Progenitor cell of endocrine pancreas (in vitro differentiated cells): ENCODE measurements around the gene ZER1. TPM values are rescaled to one million over a fixed set of nuclear protein-coding genes. Genes with fewer than 3 reads are reported as not detected.
A peak's percentile ranks its signal among the peaks of the same experiment; 100 is the strongest.
"Not testable (repeated sequence)": the region's sequence is repeated elsewhere in the genome, so short reads cannot be mapped to it uniquely, and the experiment has no call there.

ENCODE experiments used
- DNase-seq: peaks from one replicate; pipeline ENCODE4 v3.0.0; 2021; ENCODE audit warnings: low spot score; ENCODE audit not compliant: unreplicated experiment
- H3K27ac Mint-ChIP-seq: 2 replicates; pipeline ENCODE4 v1.8.0; 2021; ENCODE audit warnings: mild to moderate bottlenecking, moderate library complexity, mixed read lengths
- H3K27me3 Mint-ChIP-seq: 2 replicates; pipeline ENCODE4 v1.8.0; 2021; ENCODE audit warnings: mixed read lengths
- H3K36me3 Mint-ChIP-seq: 2 replicates; pipeline ENCODE4 v1.8.0; 2022; ENCODE audit warnings: mixed read lengths; ENCODE audit not compliant: insufficient read depth
- H3K4me1 Mint-ChIP-seq: 2 replicates; pipeline ENCODE4 v1.8.0; 2021; ENCODE audit warnings: low read depth, mixed read lengths
- H3K4me3 Mint-ChIP-seq: 2 replicates; pipeline ENCODE4 v1.8.0; 2021; ENCODE audit warnings: low read depth, mild to moderate bottlenecking, moderate library complexity, mixed read lengths
- H3K9me3 Mint-ChIP-seq: 2 replicates; pipeline ENCODE4 v1.8.0; 2021; ENCODE audit warnings: low read depth, mixed read lengths
- total RNA-seq: library from RNA; stranded (reverse); gene quantifications from 2 replicates; pipeline ENCODE4 v1.2.1, GENCODE V29; 2021
- TF ChIP-seq, protein P1 (sequence below): fragments of 200-600 bp; sonication (generic); IDR thresholded peaks from one replicate; pipeline ENCODE4 v1.5.0; 2021; ENCODE audit warnings: antibody characterized with exemption, mild to moderate bottlenecking; ENCODE audit not compliant: unreplicated experiment

Gene ZER1
- total RNA-seq, 1 donor from 2014 or later = 38.4 TPM

DNA sequence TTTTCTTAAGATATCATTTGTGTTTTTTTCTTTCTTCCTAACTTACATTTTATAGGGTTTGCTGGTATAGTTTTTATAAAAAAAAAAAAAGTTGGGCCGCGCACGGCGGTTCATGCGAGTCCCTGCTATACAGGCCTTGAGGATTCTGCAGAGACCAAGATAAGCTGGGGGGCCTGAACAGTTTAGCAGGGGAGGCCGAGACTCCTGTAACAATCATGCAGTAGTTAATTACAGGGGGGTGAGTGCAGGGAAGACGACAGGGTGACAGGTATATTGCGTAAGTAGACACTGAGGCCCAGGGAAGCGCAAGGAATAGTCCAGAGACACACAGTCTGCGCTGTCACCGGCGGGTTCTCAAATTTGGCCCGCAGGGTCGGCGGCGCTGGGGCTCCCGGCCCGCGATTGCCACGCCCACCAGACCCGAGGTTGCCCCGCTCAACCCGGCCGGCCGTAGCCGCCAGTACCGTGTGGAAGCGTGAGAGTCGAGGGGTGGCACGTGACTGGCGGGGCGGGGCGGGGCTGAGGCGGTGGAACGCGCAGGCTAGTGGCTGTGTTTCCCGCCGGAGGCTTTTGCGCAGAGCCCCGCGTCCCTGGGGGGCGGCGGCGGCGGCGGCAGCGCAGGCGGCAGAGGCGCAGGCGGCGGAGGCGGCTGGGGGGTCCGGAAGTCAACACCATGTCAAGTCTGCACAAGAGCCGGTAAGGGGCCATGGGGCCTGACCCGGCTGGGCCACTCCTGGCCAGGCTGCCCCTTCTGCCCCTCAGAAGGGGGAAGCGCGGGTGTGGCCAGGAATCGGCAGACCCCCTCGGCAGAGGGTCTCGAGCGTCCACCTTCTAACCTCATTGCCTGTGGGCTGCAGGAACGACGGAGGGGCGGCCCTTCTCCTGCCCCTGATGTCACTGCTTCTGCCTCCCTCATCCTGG lies 15.2 kb upstream of the ZER1 start, which contains the start of gene TBC1D13:
Gene TBC1D13 (plus strand): TSS at position 573 of the 921 bp plus-strand sequence. CDS start 101 bp downstream, at position 674.
- Mint-ChIP-seq H3K4me1 (peaks cover 5% of the 10 kb centered on the region), H3K36me3 (peaks cover under 1% of the 10 kb centered on the region), H3K9me3 (no peaks in the 10 kb centered on the region), H3K27ac (peak within 1 kb of the TSS; percentile 93), H3K27me3 (no peaks in the 10 kb centered on the region), H3K4me3 (peak within 1 kb of the TSS; percentile 92)
- peak; percentile 75 for DNase-seq
- TF ChIP-seq, protein P1, sequence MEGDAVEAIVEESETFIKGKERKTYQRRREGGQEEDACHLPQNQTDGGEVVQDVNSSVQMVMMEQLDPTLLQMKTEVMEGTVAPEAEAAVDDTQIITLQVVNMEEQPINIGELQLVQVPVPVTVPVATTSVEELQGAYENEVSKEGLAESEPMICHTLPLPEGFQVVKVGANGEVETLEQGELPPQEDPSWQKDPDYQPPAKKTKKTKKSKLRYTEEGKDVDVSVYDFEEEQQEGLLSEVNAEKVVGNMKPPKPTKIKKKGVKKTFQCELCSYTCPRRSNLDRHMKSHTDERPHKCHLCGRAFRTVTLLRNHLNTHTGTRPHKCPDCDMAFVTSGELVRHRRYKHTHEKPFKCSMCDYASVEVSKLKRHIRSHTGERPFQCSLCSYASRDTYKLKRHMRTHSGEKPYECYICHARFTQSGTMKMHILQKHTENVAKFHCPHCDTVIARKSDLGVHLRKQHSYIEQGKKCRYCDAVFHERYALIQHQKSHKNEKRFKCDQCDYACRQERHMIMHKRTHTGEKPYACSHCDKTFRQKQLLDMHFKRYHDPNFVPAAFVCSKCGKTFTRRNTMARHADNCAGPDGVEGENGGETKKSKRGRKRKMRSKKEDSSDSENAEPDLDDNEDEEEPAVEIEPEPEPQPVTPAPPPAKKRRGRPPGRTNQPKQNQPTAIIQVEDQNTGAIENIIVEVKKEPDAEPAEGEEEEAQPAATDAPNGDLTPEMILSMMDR = no peak

DNA sequence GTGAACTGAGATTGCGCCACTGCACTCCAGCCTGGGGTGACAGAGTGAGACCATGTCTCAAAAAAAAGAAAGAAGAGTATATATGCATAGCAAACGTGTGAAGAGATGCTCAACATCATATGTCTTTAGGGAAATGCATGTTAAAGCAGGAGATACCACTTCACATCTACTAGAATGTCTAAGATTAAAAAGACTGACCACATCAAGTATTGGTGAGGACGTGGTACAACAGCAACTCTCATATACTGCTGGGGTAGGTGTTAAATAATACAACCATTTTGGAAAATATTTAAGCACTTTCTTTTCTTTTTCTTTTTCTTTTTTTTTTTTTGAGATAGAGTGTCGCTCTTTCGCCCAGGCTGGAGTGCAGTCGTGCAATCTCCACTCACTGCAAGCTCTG lies 13.7 kb upstream of the ZER1 start:
- H3K4me1 Mint-ChIP-seq = peaks cover 5% of the 10 kb centered on the region
- DNase-seq = no peak
- H3K27ac Mint-ChIP-seq = no peak overlapping the region
- H3K36me3 Mint-ChIP-seq = no peaks in the 10 kb centered on the region
- H3K9me3 Mint-ChIP-seq = peaks cover 5% of the 10 kb centered on the region
- TF ChIP-seq, protein P1 = no peak
- H3K4me3 Mint-ChIP-seq = no peak overlapping the region
- no peaks in the 10 kb centered on the region for H3K27me3 Mint-ChIP-seq

DNA sequence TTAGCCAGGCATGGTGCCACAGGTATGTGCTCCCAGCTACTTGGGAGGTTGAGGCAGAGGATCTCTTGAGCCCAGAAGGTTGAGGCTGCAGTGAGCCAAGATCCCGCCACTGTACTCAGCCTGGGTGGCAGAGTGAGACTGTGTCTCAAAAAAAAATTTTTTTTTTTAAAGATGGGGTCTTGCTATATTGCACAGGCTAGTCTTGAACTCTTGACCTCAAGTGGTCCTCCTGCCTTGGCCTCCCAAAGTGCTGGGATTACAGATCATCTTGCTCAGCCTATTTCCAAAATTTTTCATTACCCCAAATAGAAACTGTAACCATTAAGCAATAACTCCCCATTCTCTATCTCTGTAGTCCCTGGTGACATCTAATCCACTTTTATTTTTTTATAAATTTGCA lies 10.9 kb upstream of the ZER1 start:
- Mint-ChIP-seq H3K27ac (no peak overlapping the region), H3K27me3 (no peaks in the 10 kb centered on the region), H3K4me3 (no peak overlapping the region), H3K9me3 (peaks cover 5% of the 10 kb centered on the region), H3K4me1 (peaks cover 2% of the 10 kb centered on the region), H3K36me3 (no peaks in the 10 kb centered on the region)
- no peak for DNase-seq
- TF ChIP-seq, protein P1 = no peak

DNA sequence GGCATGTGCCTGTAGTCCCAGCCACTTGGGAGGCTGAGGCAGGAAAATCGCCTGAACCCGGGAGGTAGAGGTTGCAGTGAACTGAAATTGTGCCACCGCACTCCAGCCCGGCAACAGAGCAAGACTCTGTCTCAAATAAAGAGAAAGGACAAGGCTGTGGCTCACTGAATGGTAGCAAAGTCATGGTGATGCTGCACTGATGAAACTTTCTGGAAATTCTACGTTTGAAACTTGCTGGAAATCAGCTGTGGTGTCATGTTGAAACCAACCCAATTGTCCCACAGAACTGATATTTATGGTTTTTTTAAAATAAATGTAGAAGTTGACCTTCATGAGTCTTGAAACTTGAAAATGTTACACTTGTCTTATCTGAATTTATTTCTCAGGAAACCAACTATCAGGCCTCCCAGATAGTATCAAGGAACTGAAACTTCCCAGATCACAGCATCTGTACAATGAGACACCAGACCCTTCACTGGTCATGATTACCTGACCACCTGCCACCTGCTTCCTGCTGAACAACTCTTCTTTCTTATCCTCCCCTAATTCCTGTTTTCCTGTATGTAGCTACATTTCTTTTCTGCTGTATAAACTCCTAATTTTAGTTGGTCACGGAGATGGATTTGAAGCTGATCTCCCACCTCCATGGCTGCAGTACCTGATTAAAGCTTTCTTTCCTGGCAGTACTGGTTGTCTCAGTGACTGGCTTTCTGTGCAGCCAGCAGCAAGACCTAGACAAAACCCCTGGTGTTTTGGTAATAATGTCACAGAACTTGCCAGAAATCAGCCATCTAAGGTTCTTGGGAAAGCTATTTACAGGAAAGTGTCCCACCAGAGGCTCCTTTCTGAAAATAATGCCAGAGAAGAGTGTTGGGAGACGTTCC lies 9.7 kb upstream of the ZER1 start:
- no peak overlapping the region for H3K27ac Mint-ChIP-seq
- no peak overlapping the region for H3K4me3 Mint-ChIP-seq
- no peaks in the 10 kb centered on the region for H3K27me3 Mint-ChIP-seq
- peaks cover 5% of the 10 kb centered on the region for H3K9me3 Mint-ChIP-seq
- H3K4me1 Mint-ChIP-seq = no peaks in the 10 kb centered on the region
- no peak for DNase-seq
- no peaks in the 10 kb centered on the region for H3K36me3 Mint-ChIP-seq
- TF ChIP-seq, protein P1 = no peak

DNA sequence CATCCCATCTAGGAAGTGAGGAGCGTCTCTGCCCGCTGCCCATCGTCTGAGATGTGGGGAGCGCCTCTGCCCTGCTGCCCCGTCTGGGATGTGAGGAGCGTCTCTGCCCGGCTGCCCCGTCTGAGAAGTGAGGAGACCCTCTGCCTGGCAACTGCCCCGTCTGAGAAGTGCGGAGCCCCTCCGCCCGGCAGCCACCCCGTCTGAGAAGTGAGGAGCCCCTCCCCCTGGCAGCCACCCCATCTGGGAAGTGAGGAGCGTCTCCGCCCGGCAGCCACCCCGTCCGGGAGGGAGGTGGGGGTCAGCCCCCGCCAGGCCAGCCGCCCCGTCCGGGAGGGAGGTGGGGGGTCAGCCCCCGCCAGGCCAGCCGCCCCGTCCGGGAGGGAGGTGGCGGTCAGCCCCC lies 8.4 kb upstream of the ZER1 start:
- not testable (repeated sequence) for H3K4me1 Mint-ChIP-seq, H3K9me3 Mint-ChIP-seq, H3K27ac Mint-ChIP-seq, H3K36me3 Mint-ChIP-seq, DNase-seq, H3K4me3 Mint-ChIP-seq, H3K27me3 Mint-ChIP-seq
